Activated T-cell treated with anti-CD3 and anti-CD28 coated beads for 48 hours (primary cell): ENCODE measurements around the gene HTR1D.
A peak's percentile ranks its signal among the peaks of the same experiment; 100 is the strongest.

Experiments used
- DNase-seq: peaks from one replicate; pipeline ENCODE4 v3.0.0-alpha.2; 2020; ENCODE audit warnings: low read depth

Gene HTR1D

GRCh38 chr1:23184212-23184934, 32.9 kb downstream of the HTR1D start:
- peak; percentile 8 for DNase-seq

- no peak for DNase-seq
Observed at GRCh38 chr1:23179862-23180261, 37.4 kb downstream of the HTR1D start.

GRCh38 chr1:23178950-23179349, 38.4 kb downstream of the HTR1D start:
- DNase-seq, result no peak

GRCh38 chr1:23178414-23178813, 38.9 kb downstream of the HTR1D start:
- DNase-seq, result no peak

- DNase-seq, result peak; percentile 63
Observed at GRCh38 chr1:23177438-23178380, 39.6 kb downstream of the HTR1D start.

- DNase-seq, result no peak
Observed at GRCh38 chr1:23177031-23177430, 40.3 kb downstream of the HTR1D start.

GRCh38 chr1:23174426-23175110, 42.7 kb downstream of the HTR1D start:
- DNase-seq, result no peak

GRCh38 chr1:23171181-23171755, 46.0 kb downstream of the HTR1D start:
- no peak for DNase-seq

GRCh38 chr1:23169727-23170335, 47.5 kb downstream of the HTR1D start:
- peak; percentile 8 for DNase-seq

GRCh38 chr1:23169195-23169575, 48.1 kb downstream of the HTR1D start:
- DNase-seq, result no peak

- peak; percentile 76 for DNase-seq
Observed at GRCh38 chr1:23168445-23169194, 48.7 kb downstream of the HTR1D start, which contains the start of gene LUZP1. TSS of gene LUZP1 (minus strand) at chr1:23168856.

GRCh38 chr1:23168079-23168444, 49.2 kb downstream of the HTR1D start:
- peak; percentile 18 for DNase-seq

- DNase-seq, result peak; percentile 18
Observed at GRCh38 chr1:23167353-23168078, 49.8 kb downstream of the HTR1D start.

- DNase-seq, result no peak
Observed at GRCh38 chr1:23166854-23167253, 50.4 kb downstream of the HTR1D start.

- no peak for DNase-seq
Observed at GRCh38 chr1:23163395-23163794, 53.9 kb downstream of the HTR1D start.

- no peak for DNase-seq
Observed at GRCh38 chr1:23159963-23160877, 57.1 kb downstream of the HTR1D start.

- no peak for DNase-seq
Observed at GRCh38 chr1:23156940-23157339, 60.4 kb downstream of the HTR1D start.

GRCh38 chr1:23152966-23153684, 64.2 kb downstream of the HTR1D start:
- no peak for DNase-seq

GRCh38 chr1:23150742-23151141, 66.6 kb downstream of the HTR1D start:
- DNase-seq, result no peak
